Measurements from ENCODE around the gene GPC2. TPM values are rescaled to one million over a fixed set of nuclear protein-coding genes. Genes with fewer than 3 reads are reported as not detected.
A peak's percentile ranks its signal among the peaks of the same experiment; 100 is the strongest.

The GPC2 gene
- total RNA-seq, 4 donors from 2014 or later: 1.3 TPM; not detected in 3

DNA sequence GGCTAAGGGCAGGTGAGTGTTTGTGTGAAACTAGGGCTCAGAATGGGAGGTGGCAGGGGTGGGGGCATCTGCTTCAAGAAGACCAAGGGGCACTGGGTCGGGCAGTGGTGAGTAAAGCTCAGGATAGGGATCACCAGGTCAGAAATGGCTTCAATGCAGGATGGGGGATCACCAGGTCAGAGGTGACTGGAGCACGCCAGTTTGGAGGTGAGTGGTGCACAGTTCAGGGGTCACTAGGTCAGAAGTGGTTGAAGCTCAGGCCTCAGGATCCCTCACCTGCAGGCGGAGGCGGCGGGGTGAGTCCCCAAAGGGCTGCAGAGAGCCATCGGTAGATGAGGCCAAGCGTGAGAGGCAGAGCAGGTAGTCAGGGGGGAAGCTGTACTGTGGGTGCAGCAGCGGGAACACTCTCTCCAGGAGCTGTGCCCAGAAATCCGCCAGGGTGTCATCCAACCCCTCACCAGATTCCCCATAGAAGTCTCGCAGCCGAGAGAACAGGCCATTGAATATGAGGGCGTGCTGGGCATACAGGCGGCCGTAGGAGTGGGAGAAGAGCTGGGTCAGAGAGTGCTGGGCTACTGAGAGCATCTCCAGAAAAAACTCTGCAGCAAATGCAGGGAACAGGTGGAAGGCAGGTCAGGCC is 1.8 kb downstream of the GPC2 start:
- 92 to 96% methylated on average over 12 to 14 of the region's 14 CpGs for WGBS, 2 donors
- no peak for TF ChIP-seq POLR2A (IDR thresholded peaks at IDR 0.05)
- TF ChIP-seq, protein P1, sequence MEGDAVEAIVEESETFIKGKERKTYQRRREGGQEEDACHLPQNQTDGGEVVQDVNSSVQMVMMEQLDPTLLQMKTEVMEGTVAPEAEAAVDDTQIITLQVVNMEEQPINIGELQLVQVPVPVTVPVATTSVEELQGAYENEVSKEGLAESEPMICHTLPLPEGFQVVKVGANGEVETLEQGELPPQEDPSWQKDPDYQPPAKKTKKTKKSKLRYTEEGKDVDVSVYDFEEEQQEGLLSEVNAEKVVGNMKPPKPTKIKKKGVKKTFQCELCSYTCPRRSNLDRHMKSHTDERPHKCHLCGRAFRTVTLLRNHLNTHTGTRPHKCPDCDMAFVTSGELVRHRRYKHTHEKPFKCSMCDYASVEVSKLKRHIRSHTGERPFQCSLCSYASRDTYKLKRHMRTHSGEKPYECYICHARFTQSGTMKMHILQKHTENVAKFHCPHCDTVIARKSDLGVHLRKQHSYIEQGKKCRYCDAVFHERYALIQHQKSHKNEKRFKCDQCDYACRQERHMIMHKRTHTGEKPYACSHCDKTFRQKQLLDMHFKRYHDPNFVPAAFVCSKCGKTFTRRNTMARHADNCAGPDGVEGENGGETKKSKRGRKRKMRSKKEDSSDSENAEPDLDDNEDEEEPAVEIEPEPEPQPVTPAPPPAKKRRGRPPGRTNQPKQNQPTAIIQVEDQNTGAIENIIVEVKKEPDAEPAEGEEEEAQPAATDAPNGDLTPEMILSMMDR (IDR thresholded peaks at IDR 0.05): no peak
- Histone ChIP-seq H3K27me3 (peaks cover 5% of the 10 kb centered on the region), H3K27ac (no peak overlapping the region), H3K9me3 (no peaks in the 10 kb centered on the region), H3K4me1 (peaks cover 9 to 19% of the 10 kb centered on the region in 2 donors), H3K36me3 (no peaks in the 10 kb centered on the region), H3K4me3 (replicated peaks in 1 of 3) (no peak overlapping the region)
- DNase-seq: no peak
- intact Hi-C loops (cut with DNase I): no loop called here

GRCh38 chr7:100174582-100174981 is 2.6 kb downstream of the GPC2 start:
- no peaks in the 10 kb centered on the region for H3K9me3 ChIP-seq
- no peak for TF ChIP-seq POLR2A (IDR thresholded peaks at IDR 0.05)
- TF ChIP-seq, protein P1 (IDR thresholded peaks at IDR 0.05): no peak
- no peak overlapping the region for H3K4me3 ChIP-seq (replicated peaks in 1 of 3)
- H3K27me3 ChIP-seq: peaks cover 5% of the 10 kb centered on the region
- no peak overlapping the region for H3K27ac ChIP-seq
- WGBS, 2 donors: 88 to 96% methylated on average over 5 of the region's 5 CpGs
- H3K36me3 ChIP-seq: no peaks in the 10 kb centered on the region
- H3K4me1 ChIP-seq: peaks cover 9 to 19% of the 10 kb centered on the region in 2 donors
- intact Hi-C loops (cut with DNase I): no loop called here
- no peak for DNase-seq

DNA sequence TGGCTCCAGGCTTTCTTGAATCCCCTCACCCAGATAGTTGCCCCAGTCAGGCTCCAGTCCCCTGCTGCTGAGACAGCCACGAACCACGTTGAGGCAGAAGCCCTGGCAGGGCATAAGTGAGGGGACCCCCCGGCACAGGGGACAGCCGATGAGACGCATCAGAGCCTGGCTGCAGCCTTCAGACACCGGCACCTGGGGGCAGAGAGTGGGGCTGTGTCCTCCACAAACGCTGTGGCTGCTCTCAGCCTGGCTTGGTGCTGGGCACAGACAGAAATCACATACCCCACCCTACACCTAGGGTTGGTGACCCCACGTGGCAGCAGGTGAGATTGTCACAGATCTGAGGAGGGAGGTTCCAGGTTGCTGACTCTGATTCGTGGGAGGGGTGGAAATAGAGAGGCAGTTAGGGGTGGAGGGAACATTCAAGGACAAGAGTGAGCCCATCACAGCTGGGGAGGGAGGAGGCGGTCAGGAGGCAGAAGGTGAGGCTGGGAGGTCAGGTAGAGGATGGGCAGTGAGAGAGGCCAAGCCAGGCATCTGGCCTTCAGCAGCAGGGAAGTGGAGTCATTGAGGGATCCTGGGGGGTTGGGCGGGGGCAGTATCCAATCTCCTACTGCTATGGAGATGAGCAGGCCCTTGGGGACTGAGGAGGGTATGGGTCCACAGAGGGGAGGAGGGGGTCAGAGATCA is 3.2 kb downstream of the GPC2 start:
- 83 to 85% methylated on average over 5 to 11 of the region's 11 CpGs for WGBS, 2 donors
- intact Hi-C loops (cut with DNase I): no loop called here
- peaks cover 5% of the 10 kb centered on the region for H3K27me3 ChIP-seq
- no peaks in the 10 kb centered on the region for H3K36me3 ChIP-seq
- peaks cover 9 to 19% of the 10 kb centered on the region in 2 donors for H3K4me1 ChIP-seq
- TF ChIP-seq, protein P1 (IDR thresholded peaks at IDR 0.05): no peak
- no peak for TF ChIP-seq POLR2A (IDR thresholded peaks at IDR 0.05)
- no peak for DNase-seq
- no peak overlapping the region for H3K27ac ChIP-seq
- no peaks in the 10 kb centered on the region for H3K9me3 ChIP-seq
- H3K4me3 ChIP-seq (replicated peaks in 1 of 3): no peak overlapping the region

GRCh38 chr7:100171840-100172239 is 5.3 kb downstream of the GPC2 start:
- H3K27ac ChIP-seq: no peak overlapping the region
- 36 to 46% methylated on average over 6 to 20 of the region's 22 CpGs for WGBS, 2 donors
- no peak for DNase-seq
- H3K27me3 ChIP-seq: peaks cover 5% of the 10 kb centered on the region
- H3K4me3 ChIP-seq (replicated peaks in 1 of 3): peak overlapping the region in 1 of 3 donors; percentile 33
- no peaks in the 10 kb centered on the region for H3K36me3 ChIP-seq
- H3K4me1 ChIP-seq: peaks cover 5 to 26% of the 10 kb centered on the region in 2 donors
- intact Hi-C loops (cut with DNase I): no loop called here
- no peaks in the 10 kb centered on the region for H3K9me3 ChIP-seq
- no peak for TF ChIP-seq POLR2A (IDR thresholded peaks at IDR 0.05)
- TF ChIP-seq, protein P1 (IDR thresholded peaks at IDR 0.05): no peak

- TF ChIP-seq POLR2A (IDR thresholded peaks at IDR 0.05): no peak
- TF ChIP-seq, protein P1 (IDR thresholded peaks at IDR 0.05): no peak
- WGBS, 2 donors: 22 to 38% methylated on average over 6 to 11 of the region's 61 CpGs
- Histone ChIP-seq H3K27me3 (peaks cover 5% of the 10 kb centered on the region), H3K9me3 (no peaks in the 10 kb centered on the region), H3K36me3 (no peaks in the 10 kb centered on the region), H3K4me1 (peaks cover 4 to 26% of the 10 kb centered on the region in 2 donors), H3K27ac (no peak overlapping the region), H3K4me3 (replicated peaks in 1 of 3) (peak overlapping the region in 1 of 3 donors; percentile 33)
- DNase-seq: no peak
- intact Hi-C loops (cut with DNase I): no loop called here
Observed at GRCh38 chr7:100171087-100171681, 6.0 kb downstream of the GPC2 start.
